Fibroblast of the aortic adventitia (primary cell): ENCODE data around the gene EIF2S3. TPM values are rescaled to one million over a fixed set of nuclear protein-coding genes. Genes with fewer than 3 reads are reported as not detected.

Experiments
- total RNA-seq: library from RNA; depleted of rRNA; stranded (reverse); fragments of >200 nt; gene quantifications from 2 replicates; pipeline ENCODE4 v1.2.3, GENCODE V29; 2012; ENCODE audit warnings: low replicate concordance

The EIF2S3 gene
- total RNA-seq, 1 donor: 349 TPM

Other genes with a start within 250 kb of the EIF2S3 start
- 9.8 TPM in 1 of 2 replicates, not detected in the other for gene APOO, start 147.0 kb upstream of the EIF2S3 start, total RNA-seq
- gene CXorf58, start 146.9 kb upstream of the EIF2S3 start, total RNA-seq: not detected in 2 replicates
- gene KLHL15, start 27.8 kb upstream of the EIF2S3 start, total RNA-seq: 7.0 and 13.2 TPM in 2 replicates
- 41.5 and 69.3 TPM in 2 replicates for gene ZFX, start 94.8 kb downstream of the EIF2S3 start, total RNA-seq